HL-60/S4 treated with retinoic acid at 250 ng/mL for 4 days and 3 days (cell line): ENCODE results near the gene PCDHB9.
"Not testable (repeated sequence)": the region's sequence is repeated elsewhere in the genome, so short reads cannot be mapped to it uniquely, and the experiment has no call there.

Source experiments
- in situ Hi-C: fragments of 300-500 bp; cut with MboI; formaldehyde crosslinking; loops from 2 replicates; pipeline ENCODE4 v1.7.0; 2022; ENCODE audit warnings: low sequenced_read_pairs

PCDHB9 gene

DNA sequence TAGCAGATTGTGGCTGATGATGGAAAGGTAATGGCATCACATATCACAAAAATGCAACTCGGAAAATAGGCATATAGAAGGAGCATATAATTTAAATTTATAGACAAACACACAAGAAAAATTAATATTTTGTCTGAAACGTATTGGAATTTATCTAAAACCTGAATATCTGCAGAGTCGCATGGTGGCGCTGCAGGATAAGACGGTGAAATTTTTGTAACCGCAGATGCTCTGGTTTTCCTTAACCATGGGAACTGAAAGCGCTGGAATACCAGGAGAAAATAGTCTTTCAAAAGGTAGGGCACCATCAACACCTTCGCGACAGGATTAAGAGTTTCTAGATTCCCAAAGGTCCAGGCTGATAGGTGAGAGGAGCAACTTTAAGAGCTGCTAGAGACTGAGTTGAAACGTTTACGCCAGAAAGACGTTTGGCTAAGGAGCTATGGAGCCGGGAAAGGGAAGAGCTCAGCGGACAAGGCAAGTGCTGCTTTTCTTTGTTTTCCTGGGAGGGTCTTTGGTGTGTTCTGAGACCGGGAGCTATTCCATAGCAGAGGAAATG lies 47.2 kb downstream of the PCDHB9 start:
- in situ Hi-C loops: no loop called here

DNA sequence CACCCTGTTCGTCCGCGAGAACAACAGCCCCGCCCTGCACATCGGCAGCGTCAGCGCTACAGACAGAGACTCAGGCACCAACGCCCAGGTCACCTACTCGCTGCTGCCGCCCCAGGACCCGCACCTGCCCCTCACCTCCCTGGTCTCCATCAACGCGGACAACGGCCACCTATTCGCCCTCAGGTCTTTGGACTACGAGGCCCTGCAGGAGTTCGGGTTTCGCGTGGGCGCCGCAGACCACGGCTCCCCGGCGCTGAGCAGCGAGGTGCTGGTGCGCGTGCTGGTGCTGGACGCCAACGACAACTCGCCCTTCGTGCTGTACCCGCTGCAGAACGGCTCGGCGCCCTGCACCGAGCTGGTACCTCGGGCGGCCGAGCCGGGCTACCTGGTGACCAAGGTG lies 49.0 kb downstream of the PCDHB9 start:
- in situ Hi-C loops: not testable (repeated sequence)

DNA sequence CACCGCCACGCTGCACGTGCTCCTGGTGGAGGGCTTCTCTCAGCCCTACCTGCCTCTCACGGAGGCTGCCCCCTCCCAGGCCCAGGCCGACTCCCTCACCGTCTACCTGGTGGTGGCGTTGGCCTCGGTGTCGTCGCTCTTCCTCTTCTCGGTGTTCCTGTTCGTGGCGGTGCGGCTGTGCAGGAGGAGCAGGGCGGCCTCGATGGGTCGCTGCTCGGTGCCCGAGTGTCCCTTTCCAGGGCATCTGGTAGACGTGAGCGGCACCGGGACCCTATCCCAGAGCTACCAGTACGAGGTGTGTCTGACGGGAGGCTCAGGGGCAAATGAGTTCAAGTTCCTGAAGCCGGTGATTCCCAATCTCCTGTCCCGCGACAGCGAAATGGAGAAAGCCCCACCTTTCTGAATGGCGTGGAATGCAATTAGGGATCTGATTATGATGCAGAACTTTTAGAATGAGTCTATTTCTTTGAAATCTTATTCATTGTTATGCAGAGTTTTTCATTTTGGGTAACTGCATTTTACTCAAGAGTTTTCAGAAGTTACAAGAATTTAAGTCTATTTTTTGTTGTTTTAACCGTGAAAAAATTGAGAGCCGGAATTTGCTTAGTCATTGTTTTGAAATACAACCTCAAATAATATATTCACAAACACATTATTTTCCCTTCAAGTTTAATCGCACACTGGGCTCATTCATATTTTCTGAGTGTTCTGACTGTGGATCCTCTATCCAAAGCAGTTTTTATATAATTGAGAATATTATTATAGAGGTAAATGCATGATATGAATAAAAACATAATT lies 49.8 kb downstream of the PCDHB9 start:
- in situ Hi-C loops: no loop called here
